Suprapubic skin (tissue), 4 donors: Measurements from ENCODE around the gene CISTR.

Experiments
- CTCF ChIP-seq, 2 donors: fragments of 200-600 bp in 1 of 2; fragments of 450-650 bp in 1 of 2; sonication (generic) in 1 of 2; IDR thresholded peaks; one replicate each; pipeline ENCODE4 v1.5.1; 2016 to 2019; ENCODE audit warnings: antibody characterized with exemption in 2 of 2, mild to moderate bottlenecking in 1 of 2, moderate library complexity in 1 of 2
- POLR2A ChIP-seq, 2 donors: fragments of 450-650 bp; IDR thresholded peaks; one replicate each; pipeline ENCODE4 v1.6.1; 2017; ENCODE audit warnings: antibody characterized with exemption in 2 of 2, mild to moderate bottlenecking in 2 of 2, moderate library complexity in 2 of 2
- POLR2AphosphoS5 ChIP-seq, 3 donors: sonication (generic); formaldehyde crosslinking; IDR thresholded peaks; one replicate each; pipeline ENCODE4 v1.6.1; 2017; ENCODE audit warnings: antibody characterized with exemption in 3 of 3

- no peak for TF ChIP-seq CTCF (IDR thresholded peaks at IDR 0.05)
- TF ChIP-seq POLR2A (IDR thresholded peaks at IDR 0.05): no peak
- no peak for TF ChIP-seq POLR2AphosphoS5 (IDR thresholded peaks at IDR 0.05)
Measured at GRCh38 chr12:53756300-53757100, 4.7 kb upstream of the CISTR start.
